8988T (cell line): ENCODE measurements around the gene IL22.

ENCODE experiments used
- DNase-seq: peaks from one replicate; pipeline ENCODE4 v3.0.0; 2011

Gene IL22

GRCh38 chr12:68253504-68253903 lies at the start of gene IL22:
IL22 (minus strand) TSS chr12:68253604; CDS start chr12:68253448, 156 bp downstream.
- no peak for DNase-seq

GRCh38 chr12:68297929-68298328 lies 44.5 kb upstream of the IL22 start:
- DNase-seq, result no peak

GRCh38 chr12:68294251-68294650 lies 40.8 kb upstream of the IL22 start:
- no peak for DNase-seq

- no peak for DNase-seq
Observed at GRCh38 chr12:68293347-68293746, 39.9 kb upstream of the IL22 start.

GRCh38 chr12:68292151-68292943 lies 38.9 kb upstream of the IL22 start:
- no peak for DNase-seq

- DNase-seq, result no peak
Observed at GRCh38 chr12:68291396-68292036, 38.1 kb upstream of the IL22 start.

GRCh38 chr12:68290126-68290525 lies 36.7 kb upstream of the IL22 start:
- DNase-seq, result no peak

- no peak for DNase-seq
Observed at GRCh38 chr12:68287106-68287505, 33.7 kb upstream of the IL22 start.

GRCh38 chr12:68286396-68286795 lies 33.0 kb upstream of the IL22 start:
- DNase-seq, result no peak

GRCh38 chr12:68285541-68285940 lies 32.1 kb upstream of the IL22 start:
- DNase-seq, result no peak

- no peak for DNase-seq
Observed at GRCh38 chr12:68281322-68282077, 28.1 kb upstream of the IL22 start.

GRCh38 chr12:68280240-68280639 lies 26.8 kb upstream of the IL22 start:
- DNase-seq, result no peak

GRCh38 chr12:68279227-68280054 lies 26.0 kb upstream of the IL22 start:
- DNase-seq, result no peak

- DNase-seq, result no peak
Observed at GRCh38 chr12:68276402-68276930, 23.1 kb upstream of the IL22 start.

GRCh38 chr12:68272732-68273131 lies 19.3 kb upstream of the IL22 start:
- DNase-seq, result no peak

GRCh38 chr12:68271346-68271745 lies 17.9 kb upstream of the IL22 start:
- no peak for DNase-seq

GRCh38 chr12:68270358-68270757 lies 17.0 kb upstream of the IL22 start:
- DNase-seq, result no peak

GRCh38 chr12:68269779-68270178 lies 16.4 kb upstream of the IL22 start:
- DNase-seq, result no peak

GRCh38 chr12:68268967-68269366 lies 15.6 kb upstream of the IL22 start:
- no peak for DNase-seq

- DNase-seq, result no peak
Observed at GRCh38 chr12:68267892-68268396, 14.5 kb upstream of the IL22 start.

- no peak for DNase-seq
Observed at GRCh38 chr12:68264857-68265256, 11.5 kb upstream of the IL22 start.

- no peak for DNase-seq
Observed at GRCh38 chr12:68264158-68264855, 10.9 kb upstream of the IL22 start.
